ENCODE measurements around the gene MAP3K5.

MAP3K5 gene

GRCh38 chr6:136772685-136773472 lies 19.4 kb downstream of the MAP3K5 start:
- H3K4me3 ChIP-seq (replicated peaks; ENCODE audit: low read depth, low read length) = no peak overlapping the region
- no peak for TF ChIP-seq CTCF (IDR thresholded peaks at IDR 0.05; ENCODE audit: low read length, missing control alignments)
- DNase-seq (ENCODE audit: low read depth) = no peak

- no peak overlapping the region for H3K4me3 ChIP-seq (replicated peaks; ENCODE audit: low read depth, low read length)
- TF ChIP-seq CTCF (IDR thresholded peaks at IDR 0.05; ENCODE audit: low read length, missing control alignments) = no peak
- DNase-seq (ENCODE audit: low read depth) = no peak
Observed at GRCh38 chr6:136771306-136771705, 21.0 kb downstream of the MAP3K5 start.

- no peak for TF ChIP-seq CTCF (IDR thresholded peaks at IDR 0.05; ENCODE audit: low read length, missing control alignments)
- no peak overlapping the region for H3K4me3 ChIP-seq (replicated peaks; ENCODE audit: low read depth, low read length)
- DNase-seq (ENCODE audit: low read depth) = no peak
Observed at GRCh38 chr6:136769759-136770158, 22.5 kb downstream of the MAP3K5 start.

GRCh38 chr6:136769124-136769523 lies 23.2 kb downstream of the MAP3K5 start:
- no peak for DNase-seq (ENCODE audit: low read depth)
- TF ChIP-seq CTCF (IDR thresholded peaks at IDR 0.05; ENCODE audit: low read length, missing control alignments) = no peak

GRCh38 chr6:136767570-136768309 lies 24.5 kb downstream of the MAP3K5 start:
- H3K4me3 ChIP-seq (replicated peaks; ENCODE audit: low read depth, low read length) = no peak overlapping the region
- peak; percentile 49 for DNase-seq (ENCODE audit: low read depth)
- no peak for TF ChIP-seq CTCF (IDR thresholded peaks at IDR 0.05; ENCODE audit: low read length, missing control alignments)

More at GRCh38 chr6:136769124-136769523, 23.2 kb downstream of the MAP3K5 start:
- H3K4me3 ChIP-seq (replicated peaks; ENCODE audit: low read depth, low read length) = no peak overlapping the region

- no peak overlapping the region for H3K4me3 ChIP-seq (replicated peaks; ENCODE audit: low read depth, low read length)
- no peak for DNase-seq (ENCODE audit: low read depth)
- no peak for TF ChIP-seq CTCF (IDR thresholded peaks at IDR 0.05; ENCODE audit: low read length, missing control alignments)
Observed at GRCh38 chr6:136767103-136767502, 25.2 kb downstream of the MAP3K5 start.
